GM19397 (cell line): ENCODE measurements around the gene LRRC14B.
"Not testable (repeated sequence)": the region's sequence is repeated elsewhere in the genome, so short reads cannot be mapped to it uniquely, and the experiment has no call there.

Experiments used
- ATAC-seq: cut with Tn5 transposase; IDR thresholded peaks from one replicate; pipeline ENCODE4 v1.9.1; 2021; ENCODE audit warnings: mild to moderate bottlenecking, moderate library complexity; ENCODE audit not compliant: unreplicated experiment

Gene LRRC14B

GRCh38 chr5:190366-191035 is 794 bp upstream of the LRRC14B start:
- ATAC-seq: no peak

GRCh38 chr5:191949-192690 is 825 bp downstream of the LRRC14B start:
- no peak for ATAC-seq

GRCh38 chr5:192691-192969 is 1.3 kb downstream of the LRRC14B start:
- ATAC-seq: no peak

- ATAC-seq: no peak
These were observed 1.9 kb downstream of the LRRC14B start for GRCh38 chr5:192970-193831.

GRCh38 chr5:194102-194501 is 2.8 kb downstream of the LRRC14B start:
- no peak for ATAC-seq

- ATAC-seq: no peak
These were observed 3.4 kb downstream of the LRRC14B start for GRCh38 chr5:194603-195209.

- ATAC-seq: no peak
These were observed 4.3 kb downstream of the LRRC14B start for GRCh38 chr5:195401-196160.

- no peak for ATAC-seq
These were observed 5.1 kb downstream of the LRRC14B start for GRCh38 chr5:196350-196749.

GRCh38 chr5:197031-197430 is 5.7 kb downstream of the LRRC14B start:
- not testable (repeated sequence) for ATAC-seq

GRCh38 chr5:197892-198489 is 6.7 kb downstream of the LRRC14B start:
- no peak for ATAC-seq

GRCh38 chr5:198516-199196 is 7.4 kb downstream of the LRRC14B start:
- ATAC-seq: no peak

GRCh38 chr5:199197-199949 is 8.1 kb downstream of the LRRC14B start:
- ATAC-seq: no peak

- ATAC-seq: no peak
These were observed 8.8 kb downstream of the LRRC14B start for GRCh38 chr5:199950-200645.

- no peak for ATAC-seq
These were observed 9.7 kb downstream of the LRRC14B start for GRCh38 chr5:200985-201384.

- ATAC-seq: no peak
These were observed 10.4 kb downstream of the LRRC14B start for GRCh38 chr5:201672-202071.

- ATAC-seq: no peak
These were observed 12.1 kb downstream of the LRRC14B start for GRCh38 chr5:203246-203930.

GRCh38 chr5:204001-204400 is 12.7 kb downstream of the LRRC14B start:
- ATAC-seq: no peak

- no peak for ATAC-seq
These were observed 13.2 kb downstream of the LRRC14B start for GRCh38 chr5:204462-204861.
